Common myeloid progenitor, CD34-positive (primary cell): ENCODE measurements around the gene OAS2.

ENCODE experiments used
- CTCF ChIA-PET: fragments of 350-600 bp; sonication (Branson Sonifier 250); formaldehyde crosslinking; loops from one replicate; lab custom pipeline; 2021; ENCODE audit warnings: antibody characterized with exemption; lab: Charles Lee
- POLR2A ChIA-PET: fragments of 350-600 bp; sonication (Branson Sonifier 250); formaldehyde crosslinking; loops from one replicate; lab custom pipeline; 2021; ENCODE audit warnings: antibody characterized with exemption; lab: Charles Lee
- DNase-seq, 3 donors: peaks; one replicate each; pipeline versions ENCODE4 v3.0.0 to v3.0.0-alpha.2; 2013
- H3K27ac ChIP-seq, 2 experiments: 1 replicate in 1 of 2; 2 replicates in 1 of 2; pipeline ENCODE4 v1.7.0; 2013; ENCODE audit warnings: inconsistent platforms in 2 of 2, low read length in 2 of 2, mild to moderate bottlenecking in 2 of 2, low read depth in 1 of 2, moderate library complexity in 1 of 2; ENCODE audit not compliant: severe bottlenecking in 2 of 2, insufficient read depth in 1 of 2, poor library complexity in 1 of 2
- H3K27me3 ChIP-seq, 5 experiments: replicated peaks in 2 of 5; 1 replicate in 3 of 5; 2 replicates in 2 of 5; pipeline versions ENCODE4 v1.6.1 to v1.7.0; 2013; ENCODE audit warnings: low read length in 4 of 5, mild to moderate bottlenecking in 2 of 5, moderate library complexity in 2 of 5, inconsistent platforms in 1 of 5; ENCODE audit not compliant: insufficient read depth in 5 of 5, control insufficient read depth in 4 of 5
- H3K36me3 ChIP-seq, 4 experiments: 1 replicate in 2 of 4; 2 replicates in 2 of 4; pipeline versions ENCODE4 v1.6.1 to v1.7.0; 2013; ENCODE audit warnings: low read length in 3 of 4, control low read depth in 1 of 4, mild to moderate bottlenecking in 1 of 4; ENCODE audit not compliant: control insufficient read depth in 4 of 4, insufficient read depth in 4 of 4
- H3K4me1 ChIP-seq, 4 experiments: 1 replicate in 3 of 4; 2 replicates in 1 of 4; pipeline versions ENCODE4 v1.6.1 to v1.7.1; 2013; ENCODE audit warnings: low read length in 3 of 4, mild to moderate bottlenecking in 3 of 4, control low read depth in 1 of 4, inconsistent platforms in 1 of 4, moderate library complexity in 1 of 4; ENCODE audit not compliant: control insufficient read depth in 4 of 4, insufficient read depth in 4 of 4; ENCODE audit errors: control extremely low read depth in 1 of 4
- H3K4me3 ChIP-seq, 7 experiments: 1 replicate in 4 of 7; 2 replicates in 3 of 7; pipeline versions ENCODE4 v1.5.1 to v1.7.0; 2013; ENCODE audit warnings: mild to moderate bottlenecking in 7 of 7, low read length in 6 of 7, moderate library complexity in 6 of 7, inconsistent platforms in 2 of 7, low read depth in 2 of 7, control low read depth in 1 of 7; ENCODE audit not compliant: insufficient read depth in 4 of 7, control insufficient read depth in 1 of 7; ENCODE audit errors: extremely low read depth in 1 of 7
- H3K9me3 ChIP-seq, 5 experiments: 1 replicate in 4 of 5; 2 replicates in 1 of 5; pipeline versions ENCODE4 v1.6.1 to v1.7.1; 2013; ENCODE audit warnings: low read length in 4 of 5, mild to moderate bottlenecking in 2 of 5, inconsistent platforms in 1 of 5, low read depth in 1 of 5, moderate library complexity in 1 of 5; ENCODE audit not compliant: control insufficient read depth in 4 of 5, insufficient read depth in 2 of 5; ENCODE audit errors: control extremely low read depth in 1 of 5
- whole genome bisulfite sequencing: methylation state at CpG from one replicate; pipeline ENCODE4 v1.1.5; 2013; ENCODE audit not compliant: insufficient coverage; 5-methylcytosine and 5-hydroxymethylcytosine counted together

OAS2 gene

DNA sequence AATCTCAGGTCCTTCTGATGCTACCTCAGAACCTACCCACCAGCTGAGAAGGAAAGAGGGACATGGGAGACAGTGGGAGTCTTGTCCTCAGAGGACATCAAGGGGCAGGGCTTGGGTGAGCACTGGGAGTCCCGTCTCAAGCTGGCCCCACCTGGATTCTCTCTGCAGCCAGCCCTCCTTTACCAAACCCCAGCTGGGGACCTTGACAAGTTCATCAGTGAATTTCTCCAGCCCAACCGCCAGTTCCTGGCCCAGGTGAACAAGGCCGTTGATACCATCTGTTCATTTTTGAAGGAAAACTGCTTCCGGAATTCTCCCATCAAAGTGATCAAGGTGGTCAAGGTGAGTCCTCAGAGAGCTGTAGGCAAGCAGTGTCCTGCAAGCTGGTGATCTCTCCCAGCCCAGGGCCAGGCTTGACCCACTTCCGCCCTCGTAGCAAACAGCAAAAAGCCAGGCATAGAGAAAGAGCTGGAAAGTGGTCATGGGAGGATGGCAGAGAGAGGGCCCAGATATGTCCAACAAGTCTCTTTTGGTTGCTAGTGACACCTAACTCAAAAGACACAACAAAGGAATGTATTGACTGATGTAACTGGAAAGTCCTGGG lies 14.2 kb upstream of the OAS2 start:
- WGBS, result 94% methylated on average over 6 of the region's 6 CpGs
- POLR2A ChIA-PET, result no interaction called here

DNA sequence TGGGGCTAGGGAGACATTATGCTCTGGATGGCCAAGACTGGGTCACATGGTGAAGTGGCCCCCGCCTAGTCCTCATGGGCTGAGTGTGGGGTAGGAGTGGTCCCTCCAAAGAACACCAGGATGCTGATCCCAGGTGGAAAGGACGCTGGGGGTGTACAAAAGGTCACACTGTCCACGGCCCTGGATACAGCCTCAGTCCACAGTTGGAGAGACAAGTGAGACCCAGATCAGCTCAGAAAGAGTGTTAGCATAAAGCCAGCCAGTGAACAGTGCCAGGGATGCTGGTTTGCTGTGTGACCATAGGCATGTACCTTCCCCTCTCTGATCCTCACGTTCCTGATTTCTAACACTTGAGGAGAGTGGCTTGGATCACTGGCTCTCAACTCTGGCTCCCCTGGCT lies 13.4 kb upstream of the OAS2 start:
- DNase-seq, result no peak
- 97% methylated on average over 4 of the region's 4 CpGs for WGBS
- Histone ChIP-seq H3K9me3 (peaks cover 0 to 1% (median 0%) of the 10 kb centered on the region in 5 experiments), H3K4me1 (no peaks in the 10 kb centered on the region), H3K4me3 (no peak overlapping the region), H3K27me3 (no peaks in the 10 kb centered on the region), H3K27ac (no peak overlapping the region), H3K36me3 (peaks cover 23 to 82% (median 31%) of the 10 kb centered on the region in 4 experiments)
- CTCF ChIA-PET, result no interaction called here
- POLR2A ChIA-PET, result no interaction called here

More for the DNA sequence above, 14.2 kb upstream of the OAS2 start:
- peaks cover 21 to 84% (median 29%) of the 10 kb centered on the region in 4 experiments for H3K36me3 ChIP-seq
- H3K9me3 ChIP-seq, result peaks cover 0 to 3% (median 2%) of the 10 kb centered on the region in 5 experiments
- no peaks in the 10 kb centered on the region for H3K27me3 ChIP-seq
- no peak overlapping the region for H3K4me3 ChIP-seq
- no peaks in the 10 kb centered on the region for H3K4me1 ChIP-seq
- H3K27ac ChIP-seq, result no peak overlapping the region
- DNase-seq, result no peak
- CTCF ChIA-PET, result interaction anchor here (1.0 kb wide), 1 partner anchor 14 kb away, joined by 4 read pairs; the partner anchor contains the start of gene OAS2

DNA sequence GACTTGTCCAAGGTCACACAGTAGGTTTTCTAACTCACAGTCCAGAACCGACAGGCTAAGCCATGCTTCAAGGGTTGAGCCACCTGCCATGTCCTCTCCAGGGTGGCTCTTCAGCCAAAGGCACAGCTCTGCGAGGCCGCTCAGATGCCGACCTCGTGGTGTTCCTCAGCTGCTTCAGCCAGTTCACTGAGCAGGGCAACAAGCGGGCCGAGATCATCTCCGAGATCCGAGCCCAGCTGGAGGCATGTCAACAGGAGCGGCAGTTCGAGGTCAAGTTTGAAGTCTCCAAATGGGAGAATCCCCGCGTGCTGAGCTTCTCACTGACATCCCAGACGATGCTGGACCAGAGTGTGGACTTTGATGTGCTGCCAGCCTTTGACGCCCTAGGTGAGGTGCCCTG lies 12.7 kb upstream of the OAS2 start:
- H3K4me1 ChIP-seq, result peaks cover 0 to 4% (median 1%) of the 10 kb centered on the region in 4 experiments
- H3K4me3 ChIP-seq, result no peak overlapping the region
- H3K27ac ChIP-seq, result no peak overlapping the region
- 94% methylated on average over 15 of the region's 15 CpGs for WGBS
- CTCF ChIA-PET, result interaction anchor here (0.6 kb wide), 1 partner anchor 538 kb away, joined by 3 read pairs; no protein-coding TSS in a partner anchor
- no peak for DNase-seq
- no peaks in the 10 kb centered on the region for H3K27me3 ChIP-seq
- POLR2A ChIA-PET, result no interaction called here
- no peaks in the 10 kb centered on the region for H3K9me3 ChIP-seq
- peaks cover 24 to 76% (median 31%) of the 10 kb centered on the region in 4 experiments for H3K36me3 ChIP-seq

DNA sequence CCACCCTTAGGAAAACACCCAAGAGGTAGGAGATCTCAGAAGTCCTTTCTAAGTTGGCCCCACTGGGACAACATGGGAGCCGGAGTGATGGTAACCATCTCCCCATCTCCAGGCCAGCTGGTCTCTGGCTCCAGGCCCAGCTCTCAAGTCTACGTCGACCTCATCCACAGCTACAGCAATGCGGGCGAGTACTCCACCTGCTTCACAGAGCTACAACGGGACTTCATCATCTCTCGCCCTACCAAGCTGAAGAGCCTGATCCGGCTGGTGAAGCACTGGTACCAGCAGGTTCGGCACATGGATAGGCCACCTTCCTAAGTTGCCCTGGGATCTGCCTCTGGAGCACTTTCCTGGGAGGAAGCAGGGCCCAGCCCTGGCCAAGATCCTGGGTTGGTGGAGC lies 11.0 kb upstream of the OAS2 start:
- H3K27me3 ChIP-seq, result no peaks in the 10 kb centered on the region
- 99% methylated on average over 9 of the region's 9 CpGs for whole genome bisulfite sequencing

DNA sequence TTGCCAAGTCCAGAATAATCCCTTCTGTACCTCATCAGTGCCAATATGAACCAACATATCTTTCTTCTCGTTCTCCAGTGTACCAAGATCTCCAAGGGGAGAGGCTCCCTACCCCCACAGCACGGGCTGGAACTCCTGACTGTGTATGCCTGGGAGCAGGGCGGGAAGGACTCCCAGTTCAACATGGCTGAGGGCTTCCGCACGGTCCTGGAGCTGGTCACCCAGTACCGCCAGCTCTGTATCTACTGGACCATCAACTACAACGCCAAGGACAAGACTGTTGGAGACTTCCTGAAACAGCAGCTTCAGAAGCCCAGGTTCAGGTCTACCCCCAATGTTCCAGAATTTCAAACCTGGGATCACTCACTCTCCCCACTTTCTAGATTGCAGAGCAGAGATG lies 10.5 kb upstream of the OAS2 start:
- 98% methylated on average over 7 of the region's 7 CpGs for WGBS
- Histone ChIP-seq H3K27ac (no peak overlapping the region), H3K36me3 (peaks cover 18 to 56% (median 22%) of the 10 kb centered on the region in 4 experiments), H3K9me3 (no peaks in the 10 kb centered on the region), H3K27me3 (no peaks in the 10 kb centered on the region), H3K4me3 (no peak overlapping the region), H3K4me1 (peaks cover 1 to 18% (median 14%) of the 10 kb centered on the region in 4 experiments)
- ChIA-PET CTCF (no interaction called here), POLR2A (no interaction called here)
- no peak for DNase-seq

More for the DNA sequence above, 11.0 kb upstream of the OAS2 start:
- ChIA-PET POLR2A (no interaction called here), CTCF (no interaction called here)
- H3K27ac ChIP-seq, result no peak overlapping the region
- no peak for DNase-seq
- peaks cover 1 to 18% (median 14%) of the 10 kb centered on the region in 4 experiments for H3K4me1 ChIP-seq
- H3K9me3 ChIP-seq, result no peaks in the 10 kb centered on the region
- H3K4me3 ChIP-seq, result no peak overlapping the region
- peaks cover 19 to 61% (median 24%) of the 10 kb centered on the region in 4 experiments for H3K36me3 ChIP-seq

DNA sequence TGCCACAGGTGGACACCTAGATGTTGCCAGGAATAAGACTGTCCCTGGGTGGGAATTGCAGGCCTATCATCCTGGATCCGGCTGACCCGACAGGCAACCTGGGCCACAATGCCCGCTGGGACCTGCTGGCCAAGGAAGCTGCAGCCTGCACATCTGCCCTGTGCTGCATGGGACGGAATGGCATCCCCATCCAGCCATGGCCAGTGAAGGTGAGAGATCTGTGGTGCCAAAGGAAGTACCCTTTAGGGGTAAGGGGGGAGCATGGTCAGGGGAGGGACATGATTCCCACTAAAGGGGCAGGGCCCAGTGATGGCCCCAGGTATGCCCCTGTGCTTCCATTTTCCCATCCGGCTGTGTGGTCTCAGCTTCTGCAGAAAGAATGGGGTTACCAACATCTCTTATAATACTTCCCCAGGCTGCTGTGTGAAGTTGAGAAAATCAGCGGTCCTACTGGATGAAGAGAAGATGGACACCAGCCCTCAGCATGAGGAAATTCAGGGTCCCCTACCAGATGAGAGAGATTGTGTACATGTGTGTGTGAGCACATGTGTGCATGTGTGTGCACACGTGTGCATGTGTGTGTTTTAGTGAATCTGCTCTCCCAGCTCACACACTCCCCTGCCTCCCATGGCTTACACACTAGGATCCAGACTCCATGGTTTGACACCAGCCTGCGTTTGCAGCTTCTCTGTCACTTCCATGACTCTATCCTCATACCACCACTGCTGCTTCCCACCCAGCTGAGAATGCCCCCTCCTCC lies 8.6 kb upstream of the OAS2 start:
- Histone ChIP-seq H3K27me3 (no peaks in the 10 kb centered on the region), H3K9me3 (no peaks in the 10 kb centered on the region), H3K27ac (no peak overlapping the region), H3K4me3 (no peak overlapping the region), H3K4me1 (peaks cover 1 to 27% (median 16%) of the 10 kb centered on the region in 4 experiments), H3K36me3 (peaks cover 12 to 39% (median 15%) of the 10 kb centered on the region in 4 experiments)
- no peak for DNase-seq
- WGBS, result 97% methylated on average over 6 of the region's 8 CpGs
- CTCF ChIA-PET, result interaction anchor here (0.8 to 1.6 kb wide), 2 partner anchors 9 to 23 kb away, joined by 4 to 6 read pairs; no protein-coding TSS in a partner anchor
- POLR2A ChIA-PET, result no interaction called here

DNA sequence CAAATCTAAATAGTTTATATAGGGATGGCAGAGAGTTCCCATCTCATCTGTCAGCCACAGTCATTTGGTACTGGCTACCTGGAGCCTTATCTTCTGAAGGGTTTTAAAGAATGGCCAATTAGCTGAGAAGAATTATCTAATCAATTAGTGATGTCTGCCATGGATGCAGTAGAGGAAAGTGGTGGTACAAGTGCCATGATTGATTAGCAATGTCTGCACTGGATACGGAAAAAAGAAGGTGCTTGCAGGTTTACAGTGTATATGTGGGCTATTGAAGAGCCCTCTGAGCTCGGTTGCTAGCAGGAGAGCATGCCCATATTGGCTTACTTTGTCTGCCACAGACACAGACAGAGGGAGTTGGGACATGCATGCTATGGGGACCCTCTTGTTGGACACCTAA lies 7.9 kb upstream of the OAS2 start:
- Histone ChIP-seq H3K4me1 (peaks cover 1 to 27% (median 16%) of the 10 kb centered on the region in 4 experiments), H3K9me3 (no peaks in the 10 kb centered on the region), H3K27ac (no peak overlapping the region), H3K27me3 (no peaks in the 10 kb centered on the region), H3K4me3 (no peak overlapping the region), H3K36me3 (peaks cover 8 to 33% (median 12%) of the 10 kb centered on the region in 4 experiments)
- CTCF ChIA-PET, result interaction anchor here (0.8 to 1.6 kb wide), 2 partner anchors 9 to 22 kb away, joined by 4 to 6 read pairs; no protein-coding TSS in a partner anchor
- POLR2A ChIA-PET, result no interaction called here
- 94% methylated on average over 2 of the region's 2 CpGs for WGBS
- no peak for DNase-seq
